Testis (tissue), 3 donors: ENCODE results near the gene TAF8. TPM values are rescaled to one million over a fixed set of nuclear protein-coding genes. Genes with fewer than 3 reads are reported as not detected.

Experiments
- DNase-seq: peaks from one replicate; pipeline ENCODE4 v3.0.0-alpha.2; 2019
- H3K27ac ChIP-seq, 2 donors: fragments of 200-600 bp; sonication (generic); one replicate each; pipeline ENCODE4 v1.5.1; 2019
- H3K27me3 ChIP-seq: fragments of 200-600 bp; sonication (generic); one replicate; pipeline ENCODE4 v1.5.1; 2019
- H3K36me3 ChIP-seq: fragments of 200-600 bp; sonication (generic); one replicate; pipeline ENCODE4 v1.5.1; 2017; ENCODE audit warnings: low read depth; ENCODE audit errors: missing control alignments
- H3K4me1 ChIP-seq: fragments of 200-600 bp; sonication (generic); one replicate; pipeline ENCODE4 v1.5.1; 2019
- H3K4me3 ChIP-seq, 2 donors: fragments of 200-600 bp; sonication (generic); one replicate each; pipeline ENCODE4 v1.5.1; 2017 to 2019
- H3K9me3 ChIP-seq: fragments of 200-600 bp; sonication (generic); one replicate; pipeline ENCODE4 v1.5.1; 2017
- CTCF ChIP-seq, 3 experiments: fragments of 450-650 bp in 2 of 3; fragments of 200-600 bp in 1 of 3; sonication (generic) in 1 of 3; IDR thresholded peaks; one replicate each; pipeline ENCODE4 v1.5.1; 2016 to 2019; ENCODE audit warnings: antibody characterized with exemption in 3 of 3, mild to moderate bottlenecking in 2 of 3, moderate library complexity in 1 of 3
- POLR2A ChIP-seq: fragments of 450-650 bp; IDR thresholded peaks from one replicate; pipeline ENCODE4 v1.6.1; 2017; ENCODE audit warnings: antibody characterized with exemption, mild to moderate bottlenecking, moderate library complexity
- WGBS, 2 donors: methylation state at CpG; one replicate each; pipeline ENCODE4 v1.1.5; 2018; 5-methylcytosine and 5-hydroxymethylcytosine counted together
- intact Hi-C: fragments of 100-400 bp; cut with DNase I; formaldehyde crosslinking; loops from one replicate; pipeline ENCODE4 v1.15.1; 2023; ENCODE audit warnings: low total_unique reads
- polyA plus RNA-seq: library from polyadenylated mRNA; stranded (reverse); fragments of 350-450 nt; fragmentation: Illumina TruSeq; extraction: RNeasy Lipid Tissue Mini Kit (QIAGEN cat#74804); gene quantifications from one replicate; pipeline ENCODE4 v1.2.3, GENCODE V29; 2014; ENCODE audit warnings: low read depth, low replicate concordance; ENCODE audit not compliant: insufficient read depth
- total RNA-seq, 2 donors: library from RNA; depleted of rRNA; stranded (reverse); fragments of >200 nt; gene quantifications; one replicate each; pipeline ENCODE4 v1.2.3, GENCODE V29; 2016

TAF8 gene
- total and polyA plus RNA-seq, 3 donors from 2014 or later: 20.8 to 51.3 (median 29.7) TPM

DNA sequence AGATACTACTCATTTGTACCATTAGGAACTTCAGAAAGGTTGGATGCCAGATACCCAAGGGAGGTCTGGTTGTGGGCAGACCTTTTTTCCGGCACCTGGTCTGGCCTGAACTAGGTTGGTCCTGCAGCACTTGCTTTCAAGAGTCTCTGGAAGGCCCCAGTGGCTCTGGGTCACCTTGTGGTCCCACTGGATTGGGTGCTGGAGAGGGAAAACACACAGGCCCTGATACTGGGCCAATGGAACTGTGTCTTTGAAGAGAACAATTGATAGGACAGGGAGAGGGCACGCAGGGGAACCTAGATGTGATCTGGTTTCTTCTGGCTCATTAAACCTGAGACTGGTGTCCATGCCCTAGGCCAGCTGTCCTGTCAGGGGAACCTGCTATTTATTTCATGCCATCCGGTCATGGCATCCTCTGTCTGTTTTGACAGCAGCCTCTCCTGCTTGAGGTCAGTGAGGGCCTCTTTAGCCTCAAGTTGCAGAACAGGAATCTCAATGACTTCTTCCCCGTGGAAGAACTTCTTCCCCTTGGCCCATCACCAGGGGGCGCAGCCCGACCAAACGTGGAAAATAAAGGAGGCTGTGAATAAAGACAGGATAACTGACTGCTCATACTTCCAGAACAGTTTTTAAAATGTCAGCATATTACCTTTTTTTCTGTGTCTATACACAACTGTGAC is 25.0 kb downstream of the TAF8 start:
- Histone ChIP-seq H3K4me3 (no peak overlapping the region), H3K9me3 (no peaks in the 10 kb centered on the region), H3K27me3 (no peaks in the 10 kb centered on the region), H3K4me1 (peaks cover 4% of the 10 kb centered on the region), H3K27ac (no peak overlapping the region), H3K36me3 (no peaks in the 10 kb centered on the region)
- 30 to 42% methylated on average over 6 to 7 of the region's 7 CpGs for WGBS, 2 donors
- TF ChIP-seq CTCF (IDR thresholded peaks at IDR 0.05) (peak; percentile 62 to 78 (median 72)), POLR2A (no peak)
- DNase-seq: peak; percentile 80
- intact Hi-C loops: loop anchor here (5.0 kb wide), 1 partner anchor 92 kb away; no protein-coding TSS in a partner anchor

GRCh38 chr6:42078386-42078785 is 28.1 kb downstream of the TAF8 start:
- H3K4me3 ChIP-seq: no peak overlapping the region
- WGBS, 2 donors: 71 to 79% methylated on average over 11 of the region's 11 CpGs
- H3K27ac ChIP-seq: no peak overlapping the region
- H3K36me3 ChIP-seq: no peaks in the 10 kb centered on the region
- H3K27me3 ChIP-seq: no peaks in the 10 kb centered on the region
- intact Hi-C loops: loop anchor here (5.0 kb wide), 1 partner anchor 89 kb away; no protein-coding TSS in a partner anchor
- TF ChIP-seq POLR2A (no peak), CTCF (IDR thresholded peaks at IDR 0.05) (no peak)
- DNase-seq: no peak
- H3K9me3 ChIP-seq: no peaks in the 10 kb centered on the region
- H3K4me1 ChIP-seq: no peaks in the 10 kb centered on the region

GRCh38 chr6:42079941-42080464 is 29.7 kb downstream of the TAF8 start:
- 91 to 96% methylated on average over 10 of the region's 10 CpGs for WGBS, 2 donors
- intact Hi-C loops: loop anchor here (5.0 kb wide), 1 partner anchor 87 kb away; no protein-coding TSS in a partner anchor
- no peaks in the 10 kb centered on the region for H3K36me3 ChIP-seq
- no peaks in the 10 kb centered on the region for H3K27me3 ChIP-seq
- no peak overlapping the region for H3K4me3 ChIP-seq
- TF ChIP-seq CTCF (IDR thresholded peaks at IDR 0.05) (no peak), POLR2A (no peak)
- DNase-seq: no peak
- H3K9me3 ChIP-seq: no peaks in the 10 kb centered on the region
- H3K4me1 ChIP-seq: no peaks in the 10 kb centered on the region
- H3K27ac ChIP-seq: no peak overlapping the region

DNA sequence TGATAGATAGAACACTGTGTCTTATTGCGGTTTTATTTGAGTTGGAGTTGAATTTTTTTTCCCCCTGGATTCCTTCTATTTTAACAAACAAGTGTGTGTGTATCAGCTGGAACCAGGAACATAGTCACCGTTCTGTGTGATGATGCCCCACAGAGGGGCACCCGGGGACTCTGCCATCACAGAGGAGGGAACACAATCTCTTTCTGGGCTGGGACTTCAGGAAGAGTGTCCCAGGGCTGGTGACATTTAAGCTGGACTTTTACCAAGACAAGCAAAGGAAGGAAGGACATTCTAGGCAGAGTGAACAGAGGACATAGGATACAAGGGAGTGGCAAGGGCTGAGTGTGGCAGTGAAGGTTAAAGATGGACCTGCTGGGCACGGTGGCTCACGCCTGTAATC is 33.2 kb downstream of the TAF8 start:
- DNase-seq: no peak
- 71 to 81% methylated on average over 5 of the region's 5 CpGs for WGBS, 2 donors
- Histone ChIP-seq H3K27me3 (no peaks in the 10 kb centered on the region), H3K4me3 (no peak overlapping the region), H3K36me3 (no peaks in the 10 kb centered on the region), H3K9me3 (no peaks in the 10 kb centered on the region), H3K27ac (no peak overlapping the region), H3K4me1 (no peaks in the 10 kb centered on the region)
- no peak for TF ChIP-seq CTCF (IDR thresholded peaks at IDR 0.05)
- TF ChIP-seq POLR2A: no peak
- intact Hi-C loops: no loop called here

DNA sequence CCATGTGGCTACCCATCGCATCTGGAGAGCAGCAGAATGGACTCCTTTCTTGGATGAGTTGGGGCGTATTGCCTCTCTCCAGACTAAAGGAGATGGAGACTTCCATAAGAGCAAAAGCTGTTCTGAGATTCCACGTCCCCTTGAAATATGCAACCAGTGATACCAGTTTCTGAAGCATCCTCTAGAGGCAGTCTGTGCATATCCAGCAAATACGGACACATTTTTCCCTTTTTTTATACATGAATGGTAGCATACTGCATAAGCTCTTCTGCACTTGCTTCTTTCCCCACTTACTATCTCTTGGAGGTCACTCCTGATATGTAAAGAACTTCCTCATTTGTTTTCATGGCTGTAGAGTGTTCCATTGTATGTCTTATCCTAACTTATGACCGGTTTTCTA is 34.6 kb downstream of the TAF8 start:
- Histone ChIP-seq H3K27ac (no peak overlapping the region), H3K4me3 (no peak overlapping the region), H3K36me3 (no peaks in the 10 kb centered on the region), H3K27me3 (no peaks in the 10 kb centered on the region), H3K9me3 (no peaks in the 10 kb centered on the region), H3K4me1 (no peaks in the 10 kb centered on the region)
- intact Hi-C loops: no loop called here
- no peak for DNase-seq
- 77 to 80% methylated on average over 5 of the region's 5 CpGs for WGBS, 2 donors
- TF ChIP-seq POLR2A (no peak), CTCF (IDR thresholded peaks at IDR 0.05) (no peak)
